Stimulated activated CD4-positive, alpha-beta T cell treated with anti-CD3 and anti-CD28 coated beads, Interleukin-4, amount 100 ng/mL, for 1 hour (primary cell): ENCODE data around the gene HSD17B12.
"Not testable (repeated sequence)": the region's sequence is repeated elsewhere in the genome, so short reads cannot be mapped to it uniquely, and the experiment has no call there.

Source experiments
- DNase-seq: peaks from one replicate; pipeline ENCODE4 v3.0.0-alpha.2; 2020

HSD17B12 gene

DNA sequence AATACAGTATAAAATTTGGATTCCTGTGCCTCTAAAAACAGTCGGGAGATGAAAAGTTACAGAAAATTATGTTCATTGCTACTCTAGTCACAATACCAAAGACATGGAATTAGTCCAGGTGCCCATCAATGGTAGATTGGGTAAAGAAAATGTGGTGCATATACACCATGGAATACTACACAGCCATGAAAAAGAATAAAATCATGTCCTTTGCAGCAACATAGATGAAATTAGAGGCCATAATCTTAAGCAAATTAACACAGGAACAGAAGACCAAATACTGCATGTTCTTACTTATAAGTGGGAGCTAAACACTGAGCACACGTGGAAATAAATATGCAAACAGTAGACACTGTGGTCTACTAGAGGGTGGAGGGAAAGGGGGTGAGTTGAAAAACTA, 67.6 kb downstream of the HSD17B12 start:
- no peak for DNase-seq

DNA sequence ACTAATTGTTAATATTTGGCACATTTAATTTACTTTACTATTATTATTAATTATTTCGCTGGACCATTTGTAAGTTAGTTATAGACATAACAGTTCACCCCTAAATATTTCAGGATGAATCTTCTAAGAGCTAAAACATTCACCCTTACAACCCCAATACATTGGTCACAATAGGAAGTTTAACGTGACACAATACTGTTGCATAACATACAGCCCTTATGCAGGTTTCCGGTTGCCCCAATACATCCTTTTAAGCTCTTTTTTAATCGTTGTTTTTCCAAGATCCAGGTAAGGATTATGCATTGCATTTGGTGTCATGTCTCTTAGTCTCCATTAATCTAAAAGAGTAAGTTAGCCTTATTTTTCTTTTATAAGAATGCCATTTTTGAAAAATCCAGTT, 71.2 kb downstream of the HSD17B12 start:
- DNase-seq, result no peak

DNA sequence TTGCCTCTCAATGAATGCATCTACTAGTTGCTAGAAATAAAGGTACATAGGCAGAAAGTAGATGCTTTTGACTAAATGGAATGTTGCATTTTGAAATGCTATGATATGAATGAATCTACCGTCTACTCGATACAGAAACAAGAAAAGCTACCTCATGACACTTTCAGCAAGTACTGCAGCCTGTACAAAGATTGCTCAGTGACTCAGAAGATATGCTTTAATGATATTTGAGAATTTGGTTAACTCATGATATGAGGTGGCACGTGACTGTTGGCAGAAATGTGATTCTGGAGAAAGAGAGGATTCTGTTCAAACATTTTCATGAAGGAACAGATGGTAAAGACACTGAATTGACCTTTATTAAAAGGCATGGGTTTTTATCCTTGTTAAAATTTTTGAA, 76.0 kb downstream of the HSD17B12 start:
- DNase-seq, result no peak

DNA sequence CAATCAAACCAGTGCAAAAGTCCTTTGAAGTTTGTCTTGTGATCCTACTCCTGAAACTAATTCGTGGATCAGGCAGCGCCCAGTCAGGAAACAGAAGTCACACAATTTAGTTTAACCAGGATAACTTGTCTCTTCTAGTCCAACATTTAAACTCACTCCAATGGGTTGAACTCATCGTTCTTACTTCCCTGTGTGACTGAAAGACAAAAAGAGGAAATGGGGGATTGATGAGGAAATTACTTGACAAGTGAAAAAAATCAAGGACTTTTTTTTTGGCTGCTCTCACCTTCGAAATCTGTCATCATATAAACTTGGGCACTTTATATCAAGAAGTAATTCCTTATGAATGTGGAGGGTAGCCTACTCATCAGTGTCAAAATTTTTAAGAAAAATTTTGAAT, 78.4 kb downstream of the HSD17B12 start:
- no peak for DNase-seq

DNA sequence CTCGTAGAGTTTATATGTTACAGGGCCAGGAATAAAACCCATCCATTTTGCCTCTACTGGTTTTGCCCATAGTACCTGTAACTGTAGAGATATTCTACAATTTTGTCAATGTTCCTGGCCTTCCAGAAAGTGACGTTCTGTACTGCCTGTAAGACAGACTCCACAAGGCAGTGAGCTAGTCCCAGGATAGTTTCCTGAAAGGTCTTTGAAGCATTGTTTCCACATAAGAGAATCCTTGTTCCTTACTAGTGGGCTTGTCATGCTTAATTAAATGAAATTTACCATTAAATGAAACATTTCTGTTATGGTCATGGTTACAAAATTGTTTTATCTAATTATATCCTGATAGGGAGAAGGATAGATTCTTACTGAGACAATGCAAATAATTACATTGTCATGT, 80.4 kb downstream of the HSD17B12 start:
- no peak for DNase-seq

DNA sequence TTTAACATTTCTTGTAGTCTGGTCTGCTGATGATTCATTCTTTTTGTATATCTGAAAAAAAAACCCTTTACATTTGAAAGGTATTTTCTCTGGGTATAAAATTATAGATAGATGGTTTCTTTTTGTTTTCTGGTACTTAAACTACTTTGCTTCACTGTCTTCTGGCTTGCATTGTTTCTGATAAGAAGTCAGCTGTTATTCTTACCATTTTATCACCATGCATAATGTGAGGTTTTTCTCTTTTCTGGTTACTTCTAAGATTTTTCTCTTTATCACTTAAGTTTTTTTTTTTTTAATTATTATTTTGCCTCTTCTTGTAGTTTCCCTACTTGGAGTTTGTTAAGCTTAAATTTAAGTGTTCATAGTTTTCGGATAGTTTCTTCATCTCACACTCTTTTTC, 84.7 kb downstream of the HSD17B12 start:
- DNase-seq, result no peak

DNA sequence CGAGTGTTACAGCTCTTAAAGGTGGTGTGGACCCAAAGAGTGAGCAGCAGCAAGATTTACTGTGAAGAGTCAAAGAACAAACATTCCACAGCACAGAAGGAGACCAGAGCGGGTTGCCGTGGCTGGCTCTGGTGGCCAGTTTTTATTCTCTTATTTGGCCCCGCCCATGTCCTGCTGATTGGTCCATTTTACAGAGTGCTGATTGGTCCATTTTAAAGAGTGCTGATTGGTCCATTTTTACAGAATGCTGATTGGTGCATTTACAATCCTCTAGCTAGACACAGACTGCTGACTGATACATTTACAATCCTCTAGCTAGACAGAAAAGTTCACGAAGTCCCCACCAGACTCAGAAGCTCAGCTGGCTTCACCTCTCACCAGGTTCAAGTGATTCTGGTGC, 88.1 kb downstream of the HSD17B12 start:
- not testable (repeated sequence) for DNase-seq

DNA sequence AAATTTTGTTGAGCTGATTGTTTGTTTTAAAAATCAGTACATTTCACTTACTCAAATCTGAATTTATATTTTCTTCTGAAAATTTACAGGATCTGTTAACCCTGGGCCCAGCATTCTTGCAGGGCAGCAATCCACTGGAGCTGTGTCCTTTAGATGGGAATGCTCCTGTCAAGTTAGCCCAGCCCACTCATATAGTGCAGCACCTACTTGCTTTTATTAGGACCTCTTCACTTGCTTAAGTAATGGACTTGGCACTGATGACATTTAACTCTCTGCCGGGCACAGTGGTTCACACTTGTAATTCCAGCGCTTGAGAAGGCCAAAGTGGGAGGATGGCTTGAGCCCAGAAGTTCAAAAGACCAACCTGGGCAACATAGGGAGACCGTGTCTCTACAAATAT, 89.6 kb downstream of the HSD17B12 start:
- DNase-seq, result no peak

DNA sequence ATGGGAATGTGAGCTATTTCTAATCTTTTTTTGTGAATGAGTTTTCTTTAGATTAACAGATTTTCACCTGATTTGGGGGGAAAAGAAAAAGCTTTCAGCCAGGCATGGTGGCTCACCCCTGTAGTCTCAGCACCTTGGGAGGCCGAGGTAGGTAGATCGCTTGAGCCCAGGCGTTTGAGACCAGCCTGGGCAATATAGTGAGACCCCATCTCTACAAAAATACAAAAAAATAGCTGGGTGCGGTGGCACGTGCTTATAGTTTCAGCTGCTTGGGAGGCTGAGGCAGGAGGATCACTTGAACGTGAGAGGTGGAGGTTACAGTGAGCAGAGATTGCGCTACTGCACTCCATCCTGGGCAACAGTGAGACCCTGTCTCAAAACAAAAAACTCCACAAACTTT, 92.2 kb downstream of the HSD17B12 start:
- no peak for DNase-seq

DNA sequence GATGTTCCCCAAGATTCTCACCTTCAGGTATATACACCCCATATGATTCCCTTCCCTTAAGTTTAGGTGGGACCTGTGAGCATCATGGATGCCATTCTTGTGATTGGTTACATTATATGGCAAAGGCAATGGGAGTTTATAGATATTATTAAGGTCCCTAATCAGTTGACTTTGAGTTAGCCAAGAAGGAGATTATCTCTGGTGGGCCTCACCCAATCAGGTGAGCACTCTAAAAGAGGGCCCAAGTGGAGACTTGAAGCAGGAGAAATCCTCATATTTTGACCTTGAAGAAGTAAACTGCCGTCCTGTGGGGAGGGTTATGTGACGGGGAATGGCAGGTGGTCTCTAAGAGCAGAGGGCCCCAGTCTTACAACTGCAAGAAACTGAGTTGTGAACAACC, 94.2 kb downstream of the HSD17B12 start:
- no peak for DNase-seq

DNA sequence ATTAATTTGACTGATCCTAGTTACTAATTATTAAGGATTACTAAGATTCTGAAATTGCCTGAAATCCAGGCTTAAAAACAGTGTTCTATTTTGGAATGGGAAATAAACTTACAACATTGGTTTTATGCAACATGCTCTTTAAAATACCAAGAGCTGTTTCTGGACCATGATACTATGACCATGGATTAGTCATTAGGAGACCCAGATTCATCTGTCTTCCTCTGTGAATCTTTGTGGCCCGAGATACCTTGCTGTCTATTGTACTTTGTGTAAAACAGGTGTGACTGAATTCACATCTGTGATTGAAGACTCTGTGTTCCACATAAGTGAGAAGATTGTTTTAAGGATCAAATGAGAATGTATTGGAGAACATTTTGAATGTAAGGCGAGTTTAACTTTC, 98.8 kb downstream of the HSD17B12 start:
- no peak for DNase-seq

DNA sequence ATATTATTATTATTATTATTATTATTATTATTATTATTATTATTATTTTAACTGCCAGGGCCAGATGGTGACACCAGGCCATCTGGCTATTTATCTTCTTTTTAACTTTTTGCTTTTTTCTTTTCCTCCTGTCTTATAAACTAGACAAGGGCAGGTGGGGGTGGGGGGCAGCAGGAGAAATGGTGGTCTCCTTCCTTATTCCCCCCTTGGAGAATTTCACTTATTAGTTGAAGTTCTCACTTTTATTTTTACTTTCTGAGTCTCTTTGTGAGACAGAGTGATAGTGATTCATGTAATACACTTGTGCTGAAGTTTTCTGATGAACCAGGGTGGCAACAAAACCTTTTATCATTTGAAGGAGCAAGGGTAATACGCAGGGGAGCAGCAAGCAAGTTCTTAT, 103.8 kb downstream of the HSD17B12 start:
- no peak for DNase-seq

DNA sequence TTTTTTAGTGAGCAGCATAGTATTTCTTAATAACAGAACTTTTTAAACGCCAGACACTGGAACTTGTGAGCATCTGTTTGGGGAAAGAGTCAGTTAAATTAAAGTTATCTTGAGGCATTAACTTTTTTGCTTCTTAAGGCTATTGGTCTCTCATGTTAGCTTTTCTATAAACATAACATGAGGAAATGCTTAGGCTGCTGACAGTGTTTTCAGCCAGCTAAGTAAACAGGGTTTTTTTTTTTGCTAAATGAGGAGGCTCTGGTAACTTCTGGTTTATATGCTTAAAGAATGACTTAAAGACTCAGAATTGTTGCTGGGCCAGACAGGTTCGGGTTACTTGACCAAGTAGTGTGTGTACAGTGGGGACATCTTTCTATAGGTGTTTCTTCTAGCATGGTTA, 104.3 kb downstream of the HSD17B12 start:
- DNase-seq, result no peak

DNA sequence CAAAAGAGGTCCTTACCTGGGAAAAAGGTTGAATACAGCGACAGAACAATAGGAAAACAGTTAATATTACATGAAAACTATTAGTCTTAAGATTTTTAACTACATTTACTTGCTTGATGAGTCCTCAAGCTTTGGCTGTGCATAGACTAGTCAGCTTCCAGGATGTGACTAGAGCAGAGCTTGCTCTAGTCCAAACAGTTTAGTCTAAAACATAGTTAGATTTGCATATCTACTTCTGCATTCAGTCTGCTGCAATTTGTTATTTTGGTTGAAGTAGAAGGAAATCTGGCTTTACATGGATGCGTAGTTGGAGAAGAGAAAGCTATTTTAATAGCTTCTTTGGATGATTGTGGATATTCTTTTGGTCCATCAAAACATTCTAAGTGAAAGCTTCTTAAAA, 104.8 kb downstream of the HSD17B12 start:
- no peak for DNase-seq

DNA sequence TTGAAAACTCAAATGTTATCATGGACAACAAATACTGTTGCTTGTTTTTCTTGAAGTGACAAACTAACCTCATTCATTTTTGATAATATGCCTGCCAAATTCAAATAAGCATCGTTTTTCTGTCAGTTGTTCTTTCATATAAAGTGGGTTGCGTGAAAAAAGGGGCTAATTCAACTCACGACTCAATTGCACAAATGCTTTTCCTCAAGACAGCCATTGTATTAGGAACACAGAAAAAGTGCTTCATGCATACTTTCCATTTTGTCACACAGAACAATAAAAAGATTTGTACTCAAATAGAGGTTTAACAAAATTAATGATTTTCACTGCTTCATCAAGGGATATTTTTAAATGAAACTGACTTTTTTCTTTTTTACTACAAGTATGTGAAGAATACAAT, 105.5 kb downstream of the HSD17B12 start:
- DNase-seq, result no peak

DNA sequence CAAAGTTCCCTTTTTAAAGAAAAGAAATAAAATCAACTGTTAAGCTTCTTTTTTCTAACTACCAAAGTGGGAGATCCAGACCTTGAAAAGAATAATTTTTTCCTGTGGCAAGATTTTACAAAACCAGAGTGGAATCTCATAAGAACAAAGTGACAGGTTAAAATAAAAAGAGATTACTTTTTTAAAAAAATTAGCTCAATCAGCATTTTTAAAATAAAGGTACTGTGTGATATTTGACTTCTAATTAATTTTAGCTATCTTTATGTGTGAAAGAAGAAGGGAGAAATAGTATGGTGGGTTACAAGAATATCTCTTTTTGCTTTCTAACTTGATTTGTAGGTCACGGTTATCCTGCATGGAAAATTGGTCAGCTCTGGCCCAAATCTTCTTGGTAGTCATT, 107.3 kb downstream of the HSD17B12 start:
- no peak for DNase-seq

DNA sequence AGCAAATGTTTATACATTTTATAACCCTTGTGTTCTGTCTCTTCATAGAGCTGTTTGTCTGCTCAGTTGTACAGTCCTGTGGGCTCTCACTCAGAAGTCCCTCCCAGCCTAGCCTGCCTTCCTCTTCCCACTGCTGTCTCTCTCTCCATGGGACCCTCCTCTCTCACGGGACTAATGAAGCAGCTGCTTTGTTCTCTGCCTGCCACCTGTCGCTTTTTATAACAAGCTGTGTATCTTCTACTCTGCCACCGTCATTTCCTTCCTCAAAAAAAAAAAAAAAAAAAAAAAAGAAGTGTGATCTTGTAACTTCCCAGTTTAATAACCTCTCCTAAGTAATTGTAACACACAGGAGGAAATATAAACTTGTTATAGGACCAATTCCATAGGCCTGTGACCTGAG, 107.9 kb downstream of the HSD17B12 start:
- no peak for DNase-seq

DNA sequence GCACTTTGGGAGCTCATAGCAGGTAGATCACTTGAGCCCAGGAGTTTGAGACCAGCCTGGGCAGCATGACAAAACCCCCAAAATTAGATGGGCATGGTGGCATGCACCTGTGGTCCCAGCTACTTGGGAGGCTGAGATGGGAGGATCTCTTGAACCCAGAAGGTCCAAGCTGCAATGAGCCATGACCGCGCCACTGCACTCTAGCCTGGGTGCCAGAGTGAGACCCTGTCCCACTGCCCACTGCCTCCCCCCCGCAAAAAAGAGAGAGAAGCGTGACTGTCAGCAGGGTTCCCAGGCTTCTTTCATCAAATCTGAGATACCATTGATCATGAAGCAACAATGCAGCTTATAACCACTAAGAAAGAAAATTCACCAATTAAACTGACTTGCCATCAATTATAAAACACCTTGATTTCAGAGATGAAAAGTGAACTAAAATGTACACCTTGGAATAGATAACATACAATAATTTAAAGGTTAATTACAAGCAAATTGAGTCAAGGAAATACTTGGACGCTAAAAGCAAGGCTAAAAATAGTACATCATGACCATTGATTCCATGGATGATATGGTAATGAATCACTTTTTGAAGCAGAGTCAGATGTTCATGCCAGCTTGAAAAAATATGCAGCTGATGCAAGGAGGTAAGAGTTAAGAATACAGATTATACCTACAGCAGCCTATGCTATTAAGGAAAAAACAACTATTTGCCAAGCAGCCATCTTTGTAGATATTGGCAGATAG, 109.3 kb downstream of the HSD17B12 start:
- no peak for DNase-seq

DNA sequence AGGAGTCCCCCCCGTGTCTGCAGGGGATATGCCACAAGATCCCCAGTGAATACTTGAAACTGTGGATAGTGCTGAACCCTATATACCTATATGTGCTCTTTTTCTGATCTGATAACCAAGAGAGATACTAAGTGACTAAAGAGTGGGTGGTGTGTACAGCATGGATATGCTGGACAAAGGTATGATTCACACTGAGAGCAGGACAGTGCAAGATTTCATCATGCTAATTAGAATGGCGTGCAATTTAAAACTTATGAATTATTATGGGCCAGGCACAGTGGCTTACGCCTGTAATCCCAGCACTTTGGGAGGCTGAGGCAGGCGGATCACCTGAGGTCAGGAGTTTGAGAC, 109.9 kb downstream of the HSD17B12 start:
- DNase-seq, result no peak

DNA sequence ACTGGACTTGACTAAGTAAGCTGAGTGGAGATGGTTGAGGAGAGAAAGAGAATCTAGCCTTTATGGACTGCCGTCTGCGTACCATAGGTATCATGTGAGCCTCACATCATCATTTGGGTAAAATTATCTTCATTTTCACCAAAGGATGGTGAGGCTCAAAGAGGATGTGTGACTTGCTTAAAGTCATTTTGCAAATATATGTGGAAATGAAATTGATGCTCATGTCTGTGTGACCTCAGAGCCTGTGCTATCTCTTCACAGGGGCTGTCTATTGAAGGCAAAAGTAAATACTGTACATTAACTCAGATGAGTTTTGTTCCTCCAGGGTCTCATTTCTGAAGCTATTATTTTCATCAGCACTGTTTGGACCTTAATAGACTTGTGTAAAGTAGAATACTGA, 116.8 kb downstream of the HSD17B12 start:
- no peak for DNase-seq

DNA sequence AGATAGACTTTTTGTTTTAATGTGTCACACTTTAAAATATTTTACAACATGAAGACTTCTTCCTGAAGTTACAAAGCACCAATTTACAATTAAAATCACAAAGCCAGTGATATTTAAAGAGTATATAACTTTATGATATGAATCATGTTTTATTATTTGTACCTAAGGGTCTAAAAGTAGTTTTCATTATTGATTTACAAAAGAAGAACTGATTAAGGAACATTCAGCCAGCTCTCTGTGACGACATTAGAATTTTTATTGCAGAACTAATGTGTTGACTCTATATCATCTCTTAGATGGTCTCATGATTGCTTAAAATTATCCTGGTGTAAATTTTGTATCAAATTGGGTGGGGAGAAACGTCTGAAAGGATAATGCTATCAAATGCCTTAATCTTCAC, 117.3 kb downstream of the HSD17B12 start:
- DNase-seq, result no peak

DNA sequence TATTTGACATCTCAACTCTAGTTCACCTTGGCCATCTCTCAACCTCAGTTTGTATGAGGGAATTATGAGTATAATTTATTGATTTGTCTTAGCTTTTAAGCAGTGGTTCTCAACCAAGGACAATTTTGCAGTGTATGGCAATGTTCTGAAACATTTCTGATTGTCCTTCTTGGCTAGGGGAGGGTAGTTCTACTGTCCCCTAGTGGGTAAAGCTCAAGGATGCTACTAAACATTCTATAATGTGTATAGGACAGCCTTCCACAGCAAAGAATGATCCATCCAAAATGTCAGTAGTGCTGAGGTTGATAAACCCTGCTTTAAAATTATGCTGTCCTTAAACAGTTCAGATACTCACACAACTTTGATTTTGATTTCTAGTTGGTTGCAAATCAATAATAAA, 122.0 kb downstream of the HSD17B12 start:
- DNase-seq, result no peak

DNA sequence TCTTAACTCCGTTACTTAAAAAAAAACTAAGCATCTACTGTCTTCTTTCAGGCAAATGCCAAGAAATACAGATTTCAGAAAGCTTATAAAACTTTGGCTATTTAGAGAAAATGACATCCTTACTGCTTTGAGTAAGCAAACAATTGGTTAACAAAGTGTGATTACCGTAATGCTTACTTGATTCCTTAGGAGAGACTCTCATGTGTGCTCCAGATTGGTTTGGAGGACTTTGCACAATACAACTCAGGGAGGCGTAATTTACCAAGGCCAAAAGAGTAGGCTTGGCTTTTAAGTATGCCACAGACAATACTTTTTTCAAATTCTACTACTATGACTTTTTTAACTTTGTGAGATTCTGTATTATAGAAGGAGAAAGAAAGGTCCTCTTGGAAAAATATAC, 123.2 kb downstream of the HSD17B12 start:
- no peak for DNase-seq

DNA sequence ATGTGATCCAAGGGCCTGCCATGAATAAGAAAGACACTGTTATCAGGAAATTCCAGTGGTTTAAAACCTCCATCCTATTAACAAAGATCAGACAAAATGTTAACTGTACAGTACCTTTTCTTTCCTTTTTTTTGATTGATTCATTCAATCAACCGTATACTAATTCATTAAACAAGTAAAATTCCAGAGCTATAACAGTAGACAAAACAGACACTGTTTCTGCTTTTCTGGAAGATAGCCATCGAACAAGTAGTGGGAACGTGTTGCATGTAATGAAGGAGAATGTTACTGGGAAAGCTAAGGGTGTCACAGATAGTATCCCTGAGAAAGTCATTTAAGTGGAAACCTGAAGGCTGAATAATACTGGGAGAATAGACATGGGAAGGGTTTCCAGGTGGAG, 126.4 kb downstream of the HSD17B12 start:
- no peak for DNase-seq

DNA sequence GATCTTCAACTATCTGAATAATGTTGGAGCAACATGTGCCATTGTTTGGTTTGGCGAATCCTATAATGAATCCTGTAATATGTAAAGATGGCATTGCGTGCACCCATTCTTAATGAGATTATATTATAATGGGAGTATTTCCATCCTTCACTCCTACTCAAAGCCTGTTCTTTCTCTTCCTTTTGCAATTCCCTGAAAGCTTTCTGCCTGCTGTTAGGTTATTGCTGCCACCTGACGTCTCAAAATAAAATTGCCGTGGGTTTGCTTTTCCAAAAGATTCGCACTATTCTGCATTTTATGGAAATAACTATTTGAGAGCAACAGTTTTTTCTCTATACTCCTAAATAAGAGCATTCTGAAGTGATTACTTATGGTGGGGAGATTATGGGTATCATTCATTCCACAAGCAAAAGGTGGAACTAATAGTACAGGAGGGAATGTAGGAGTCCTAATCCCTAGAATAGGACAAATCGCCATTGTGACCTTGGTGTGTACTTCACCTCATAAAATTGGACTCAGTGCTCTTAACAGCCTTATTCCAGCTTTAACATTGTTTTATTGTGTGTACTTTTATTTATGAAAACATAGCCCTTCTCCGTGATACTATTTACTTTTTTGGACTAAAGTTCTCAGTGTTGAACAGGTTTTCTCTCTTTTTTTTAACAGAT, 130.5 kb downstream of the HSD17B12 start:
- no peak for DNase-seq
